AG10803 (cell line): Measurements from ENCODE around the gene MRPS10.
"Not testable (repeated sequence)": the region's sequence is repeated elsewhere in the genome, so short reads cannot be mapped to it uniquely, and the experiment has no call there.

Experiments
- DNase-seq: peaks from one replicate; pipeline ENCODE4 v3.0.0; 2010; ENCODE audit warnings: low read depth
- H3K4me3 ChIP-seq: 2 replicates; pipeline ENCODE4 v1.5.1; 2011; ENCODE audit warnings: mild to moderate bottlenecking, low read length, control low read depth
- CTCF ChIP-seq: conservative IDR thresholded peaks from 2 replicates; pipeline ENCODE4 v1.5.1; 2011; ENCODE audit warnings: mild to moderate bottlenecking, low read length, control low read depth, inconsistent platforms

The MRPS10 gene

DNA sequence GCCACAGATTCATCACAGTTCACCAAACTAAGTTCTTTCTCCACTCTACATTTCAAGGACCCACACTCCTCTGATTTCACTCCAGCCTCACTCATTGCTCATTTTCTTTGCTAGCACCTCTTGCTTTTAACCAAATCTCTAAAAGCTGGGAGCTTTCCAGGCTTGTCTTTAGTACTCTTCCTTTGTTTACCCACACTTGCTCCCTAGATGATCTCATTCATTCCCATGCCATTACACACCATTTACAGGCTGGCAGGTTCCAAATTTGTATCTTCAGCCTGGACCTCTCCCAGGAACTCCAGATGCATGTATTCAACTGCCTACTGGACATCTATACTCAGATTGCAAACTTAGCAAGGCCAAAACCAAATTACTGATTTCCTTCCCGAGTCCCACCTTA is 17.6 kb downstream of the MRPS10 start:
- TF ChIP-seq CTCF, result no peak
- peak; percentile 97 for DNase-seq
- H3K4me3 ChIP-seq, result no peak overlapping the region

DNA sequence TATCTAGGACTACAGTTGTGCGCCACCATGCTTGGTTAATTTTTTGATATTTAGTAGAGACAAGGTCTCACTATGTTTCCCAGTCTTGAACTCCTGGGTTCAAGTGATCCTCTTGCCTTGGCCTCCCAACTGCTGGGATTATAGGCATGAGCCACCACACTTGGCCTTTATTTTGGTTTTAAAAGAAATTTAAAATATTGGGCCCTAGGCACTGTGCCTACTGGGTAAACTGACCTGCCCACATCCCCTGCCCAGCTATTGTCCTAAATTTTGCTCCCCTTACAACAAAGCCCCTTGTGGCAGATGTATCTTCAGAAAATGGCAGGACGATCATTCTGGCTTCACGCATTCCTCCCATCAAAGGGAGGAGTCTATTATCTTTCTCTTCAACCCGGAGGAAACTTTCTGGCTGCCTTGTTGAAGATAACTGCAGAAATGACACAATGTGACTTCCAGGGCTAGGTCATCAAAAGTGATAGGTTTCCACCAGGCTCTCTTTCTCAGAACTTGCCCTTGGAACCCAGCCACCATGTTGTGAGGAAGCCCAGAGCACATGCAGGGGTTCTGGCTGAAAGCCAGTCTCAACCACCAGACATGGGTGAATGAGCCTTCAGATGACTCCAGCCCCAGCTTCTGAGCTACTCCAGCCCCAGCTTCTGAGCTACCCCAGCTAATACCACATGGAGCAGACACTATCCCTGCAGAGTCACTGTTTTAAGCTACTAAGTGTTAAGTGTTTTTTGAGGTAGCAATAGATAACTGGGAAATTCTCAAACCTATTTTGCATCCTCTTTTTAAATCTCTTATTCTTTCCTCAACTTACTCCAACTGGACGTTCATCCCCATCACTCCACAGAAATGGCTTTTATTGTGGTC is 18.3 kb downstream of the MRPS10 start:
- TF ChIP-seq CTCF, result no peak
- H3K4me3 ChIP-seq, result no peak overlapping the region
- DNase-seq, result peak; percentile 60

DNA sequence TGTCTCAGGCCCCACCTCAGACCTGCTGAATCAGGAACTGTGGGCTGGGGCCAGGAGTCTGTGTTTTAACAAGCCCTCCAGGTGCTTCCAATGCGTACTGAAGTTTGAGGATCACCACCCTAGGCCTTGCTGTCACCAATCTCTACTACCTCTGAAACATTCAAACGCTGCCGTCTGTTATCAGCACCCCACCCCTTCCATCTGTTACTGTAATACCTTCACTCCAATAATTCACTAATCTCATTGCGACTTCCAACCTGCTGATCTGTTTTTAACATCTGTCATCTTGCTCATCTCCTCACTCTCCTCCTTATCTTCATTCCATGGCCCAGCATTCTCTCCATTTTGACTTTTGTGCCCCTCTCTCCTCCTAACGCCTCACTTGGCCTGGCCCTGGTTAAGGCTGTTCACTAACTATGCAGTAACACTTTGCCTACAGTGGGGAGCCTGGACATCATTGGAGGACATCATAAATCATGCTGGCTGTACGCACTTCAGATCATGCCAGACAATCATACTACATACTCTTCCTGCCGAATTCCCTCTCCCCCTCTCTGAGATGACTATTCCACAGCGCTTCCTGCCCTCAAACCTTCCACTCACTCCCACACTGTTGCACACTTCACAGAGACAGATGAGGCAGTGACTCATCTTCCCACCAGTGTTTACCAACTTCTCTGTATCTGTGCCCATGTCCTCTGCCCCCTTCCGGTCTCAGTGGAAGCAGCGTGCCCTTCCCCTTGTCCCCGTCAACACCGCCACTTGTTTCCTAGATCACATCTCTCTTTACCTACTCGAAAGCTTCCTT is 19.9 kb downstream of the MRPS10 start:
- H3K4me3 ChIP-seq, result no peak overlapping the region
- peak; percentile 84 for DNase-seq
- 0 out of 2 replicates have a peak, but pooled peaks have one; percentile 11 for TF ChIP-seq CTCF

GRCh38 chr6:42195415-42195814 is 22.2 kb downstream of the MRPS10 start:
- TF ChIP-seq CTCF, result no peak
- no peak overlapping the region for H3K4me3 ChIP-seq
- no peak for DNase-seq

GRCh38 chr6:42194056-42194455 is 23.6 kb downstream of the MRPS10 start:
- no peak overlapping the region for H3K4me3 ChIP-seq
- TF ChIP-seq CTCF, result no peak
- DNase-seq, result no peak

GRCh38 chr6:42193491-42193894 is 24.2 kb downstream of the MRPS10 start:
- peak; percentile 18 for DNase-seq
- TF ChIP-seq CTCF, result no peak

GRCh38 chr6:42192385-42192784 is 25.3 kb downstream of the MRPS10 start:
- not testable (repeated sequence) for DNase-seq

More at GRCh38 chr6:42193491-42193894, 24.2 kb downstream of the MRPS10 start:
- no peak overlapping the region for H3K4me3 ChIP-seq

More at GRCh38 chr6:42192385-42192784, 25.3 kb downstream of the MRPS10 start:
- H3K4me3 ChIP-seq, result not testable (repeated sequence)
